Natural killer cell (primary cell): ENCODE measurements around the gene HNRNPAB. TPM values are rescaled to one million over a fixed set of nuclear protein-coding genes. Genes with fewer than 3 reads are reported as not detected.
"Not testable (repeated sequence)": the region's sequence is repeated elsewhere in the genome, so short reads cannot be mapped to it uniquely, and the experiment has no call there.

ENCODE experiments used
- ATAC-seq, 3 donors: fragments of 150-1000 bp in 2 of 3; fragments of 200-7000 bp in 1 of 3; cut with Tn5 transposase; 1 replicate in 1 of 3; 2 replicates in 2 of 3; pipeline ENCODE4 v1.10.0; 2021; ENCODE audit warnings: mild to moderate bottlenecking in 2 of 3, moderate library complexity in 2 of 3
- DNase-seq, 2 donors: peaks; one replicate each; pipeline versions ENCODE4 v3.0.0 to v3.0.0-alpha.2; 2013 to 2021; ENCODE audit warnings: mixed read lengths in 1 of 2
- H3K27ac ChIP-seq: one replicate; pipeline ENCODE4 v1.5.1; 2013; ENCODE audit warnings: mild to moderate bottlenecking, low read length
- H3K27me3 ChIP-seq: one replicate; pipeline ENCODE4 v1.6.1; 2013; ENCODE audit warnings: low read length; ENCODE audit not compliant: control insufficient read depth, insufficient read depth
- H3K36me3 ChIP-seq: one replicate; pipeline ENCODE4 v1.6.1; 2013; ENCODE audit warnings: low read length; ENCODE audit not compliant: control insufficient read depth, insufficient read depth
- H3K4me1 ChIP-seq: one replicate; pipeline ENCODE4 v1.6.1; 2013; ENCODE audit warnings: low read length; ENCODE audit not compliant: control insufficient read depth, insufficient read depth
- H3K4me3 ChIP-seq: one replicate; pipeline ENCODE4 v1.5.1; 2013; ENCODE audit warnings: low read length
- H3K9me3 ChIP-seq: one replicate; pipeline ENCODE4 v1.6.1; 2013; ENCODE audit warnings: low read length; ENCODE audit not compliant: control insufficient read depth, insufficient read depth
- H3K27ac Mint-ChIP-seq, 2 donors: one replicate each; pipeline ENCODE4 v1.8.0; 2022; ENCODE audit warnings: mild to moderate bottlenecking in 2 of 2, mixed read lengths in 2 of 2, moderate library complexity in 1 of 2
- H3K27me3 Mint-ChIP-seq, 2 donors: one replicate each; pipeline ENCODE4 v1.8.0; 2022; ENCODE audit warnings: low read depth in 2 of 2, mixed read lengths in 2 of 2
- H3K36me3 Mint-ChIP-seq: one replicate; pipeline ENCODE4 v1.8.0; 2022; ENCODE audit warnings: mixed read lengths
- H3K4me1 Mint-ChIP-seq, 2 donors: one replicate each; pipeline ENCODE4 v1.8.0; 2022; ENCODE audit warnings: mixed read lengths in 2 of 2
- H3K4me3 Mint-ChIP-seq: one replicate; pipeline ENCODE4 v1.8.0; 2022; ENCODE audit warnings: mild to moderate bottlenecking, moderate library complexity, mixed read lengths
- H3K9me3 Mint-ChIP-seq, 2 donors: one replicate each; pipeline ENCODE4 v1.8.0; 2022; ENCODE audit warnings: mixed read lengths in 2 of 2
- CTCF ChIP-seq: fragments of 200-600 bp; IDR thresholded peaks from one replicate; pipeline ENCODE4 v1.8.0; 2022; ENCODE audit warnings: antibody characterized with exemption
- WGBS: methylation state at CpG from one replicate; pipeline ENCODE4 v1.1.7; 2013; ENCODE audit warnings: missing lambda C conversion rate; ENCODE audit not compliant: insufficient coverage; 5-methylcytosine and 5-hydroxymethylcytosine counted together
- intact Hi-C: fragments of 100-400 bp; cut with micrococcal nuclease; formaldehyde crosslinking; loops from one replicate; pipeline ENCODE4 v1.14.2; 2022
- total RNA-seq, 4 donors: library from RNA; stranded (reverse); fragments of 120-200 nt in 1 of 4; gene quantifications; one replicate each; pipeline versions ENCODE4 v1.2.3 to v1.2.4, GENCODE V29; 2013 to 2022

Gene HNRNPAB
- total RNA-seq, 3 donors from 2014 or later (not counting 1 experiment from before 2014, with no cell fraction given): 77.6 to 98.4 (median 88.4) TPM

GRCh38 chr5:178227929-178228328 lies 23.6 kb downstream of the HNRNPAB start:
- intact Hi-C loops: no loop called here
- H3K27me3 Mint-ChIP-seq: no peaks in the 10 kb centered on the region
- H3K36me3 ChIP-seq: peaks cover 48% of the 10 kb centered on the region
- H3K4me1 ChIP-seq: peaks cover 26% of the 10 kb centered on the region
- H3K4me1 Mint-ChIP-seq: peaks cover 52 to 75% of the 10 kb centered on the region in 2 donors
- H3K9me3 ChIP-seq: no peaks in the 10 kb centered on the region
- H3K9me3 Mint-ChIP-seq: no peaks in the 10 kb centered on the region
- H3K27me3 ChIP-seq: no peaks in the 10 kb centered on the region
- DNase-seq (no peak), ATAC-seq (no peak)
- no peak for TF ChIP-seq CTCF
- H3K36me3 Mint-ChIP-seq: peaks cover 19% of the 10 kb centered on the region
- H3K27ac Mint-ChIP-seq: peak overlapping the region; percentile 1 to 43
- 92% methylated on average over 3 of the region's 3 CpGs for WGBS
- no peak overlapping the region for H3K4me3 ChIP-seq
- peak overlapping the region; percentile 38 for H3K4me3 Mint-ChIP-seq
- no peak overlapping the region for H3K27ac ChIP-seq

GRCh38 chr5:178228609-178229008 lies 24.3 kb downstream of the HNRNPAB start:
- H3K9me3 ChIP-seq: no peaks in the 10 kb centered on the region
- peaks cover 43% of the 10 kb centered on the region for H3K36me3 ChIP-seq
- TF ChIP-seq CTCF: no peak
- H3K27me3 Mint-ChIP-seq: no peaks in the 10 kb centered on the region
- no peak overlapping the region for H3K4me3 Mint-ChIP-seq
- peaks cover 30% of the 10 kb centered on the region for H3K4me1 ChIP-seq
- no peaks in the 10 kb centered on the region for H3K9me3 Mint-ChIP-seq
- no peak overlapping the region for H3K4me3 ChIP-seq
- no peaks in the 10 kb centered on the region for H3K27me3 ChIP-seq
- ATAC-seq (no peak), DNase-seq (no peak)
- intact Hi-C loops: no loop called here
- peaks cover 19% of the 10 kb centered on the region for H3K36me3 Mint-ChIP-seq
- H3K27ac ChIP-seq: no peak overlapping the region
- peak overlapping the region in 1 of 2 donors; percentile 68 for H3K27ac Mint-ChIP-seq
- WGBS: 93% methylated on average over 11 of the region's 11 CpGs
- H3K4me1 Mint-ChIP-seq: peaks cover 47 to 69% of the 10 kb centered on the region in 2 donors

- H3K27me3 ChIP-seq, intact Hi-C loops, H3K27ac ChIP-seq, H3K9me3 ChIP-seq, H3K9me3 Mint-ChIP-seq, H3K27me3 Mint-ChIP-seq, H3K4me3 ChIP-seq, DNase-seq, ATAC-seq: not testable (repeated sequence)
- Mint-ChIP-seq H3K36me3 (peaks cover 19% of the 10 kb centered on the region), H3K4me1 (peaks cover 42 to 64% of the 10 kb centered on the region in 2 donors), H3K4me3 (peak overlapping the region; percentile 30), H3K27ac (peak overlapping the region; percentile 33 to 68)
- WGBS: 95% methylated on average over 13 of the region's 13 CpGs
- Histone ChIP-seq H3K4me1 (peaks cover 30% of the 10 kb centered on the region), H3K36me3 (peaks cover 43% of the 10 kb centered on the region)
Measured at GRCh38 chr5:178229111-178229510, 24.8 kb downstream of the HNRNPAB start.

- Histone ChIP-seq H3K27ac (no peak overlapping the region), H3K4me3 (no peak overlapping the region), H3K4me1 (peaks cover 36% of the 10 kb centered on the region), H3K9me3 (no peaks in the 10 kb centered on the region), H3K27me3 (no peaks in the 10 kb centered on the region), H3K36me3 (peaks cover 37% of the 10 kb centered on the region)
- ATAC-seq (no peak), DNase-seq (no peak)
- Mint-ChIP-seq H3K9me3 (no peaks in the 10 kb centered on the region), H3K36me3 (peaks cover 19% of the 10 kb centered on the region), H3K4me3 (peak overlapping the region; percentile 56), H3K27ac (peak overlapping the region; percentile 33 to 68), H3K4me1 (peaks cover 46 to 60% of the 10 kb centered on the region in 2 donors), H3K27me3 (no peaks in the 10 kb centered on the region)
- WGBS: 96% methylated on average over 10 of the region's 10 CpGs
- TF ChIP-seq CTCF: no peak
- intact Hi-C loops: loop anchor here (10.0 kb wide), 2 partner anchors 115 to 505 kb away; partner anchors contain the start of genes N4BP3 and ZNF354A
Measured at GRCh38 chr5:178229861-178230260, 25.5 kb downstream of the HNRNPAB start.
